ENCODE results near the gene KIAA0319L. TPM values are rescaled to one million over a fixed set of nuclear protein-coding genes. Genes with fewer than 3 reads are reported as not detected.
"Not testable (repeated sequence)": the region's sequence is repeated elsewhere in the genome, so short reads cannot be mapped to it uniquely, and the experiment has no call there.

The KIAA0319L gene
- total and polyA plus RNA-seq, 3 donors from 2014 or later: 55.6 to 90.1 (median 90.1) TPM

GRCh38 chr1:35586808-35587207 lies 29.6 kb upstream of the KIAA0319L start:
- DNase-seq: no peak
- TF ChIP-seq POLR2A (IDR thresholded peaks at IDR 0.05): no peak
- TF ChIP-seq CTCF (IDR thresholded peaks at IDR 0.05): no peak
- Histone ChIP-seq H3K27me3 (no peaks in the 10 kb centered on the region), H3K36me3 (ENCODE audit: low read depth, missing control alignments) (no peaks in the 10 kb centered on the region), H3K4me1 (no peaks in the 10 kb centered on the region), H3K9me3 (no peaks in the 10 kb centered on the region), H3K4me3 (no peak overlapping the region), H3K27ac (no peak overlapping the region)
- intact Hi-C loops (cut with DNase I; ENCODE audit: low total_unique reads): no loop called here
- WGBS, 2 donors: 95 to 98% methylated on average over 7 of the region's 7 CpGs

- H3K9me3 ChIP-seq; H3K27me3 ChIP-seq; H3K4me3 ChIP-seq; H3K27ac ChIP-seq; H3K36me3 ChIP-seq (ENCODE audit: low read depth, missing control alignments); intact Hi-C loops (cut with DNase I; ENCODE audit: low total_unique reads); H3K4me1 ChIP-seq; DNase-seq: not testable (repeated sequence)
- WGBS, 2 donors: 94 to 100% methylated on average over 1 of the region's 1 CpG
Observed at GRCh38 chr1:35585805-35586204, 28.6 kb upstream of the KIAA0319L start.

GRCh38 chr1:35585281-35585680 lies 28.1 kb upstream of the KIAA0319L start:
- no peak overlapping the region for H3K4me3 ChIP-seq

GRCh38 chr1:35581621-35582020 lies 24.4 kb upstream of the KIAA0319L start:
- H3K36me3 ChIP-seq (ENCODE audit: low read depth, missing control alignments); H3K27me3 ChIP-seq; H3K27ac ChIP-seq; H3K9me3 ChIP-seq; H3K4me3 ChIP-seq; H3K4me1 ChIP-seq; DNase-seq; intact Hi-C loops (cut with DNase I; ENCODE audit: low total_unique reads): not testable (repeated sequence)
- 94 to 96% methylated on average over 9 of the region's 9 CpGs for WGBS, 2 donors

More at GRCh38 chr1:35585281-35585680, 28.1 kb upstream of the KIAA0319L start:
- intact Hi-C loops (cut with DNase I; ENCODE audit: low total_unique reads): no loop called here
- 91 to 94% methylated on average over 3 of the region's 3 CpGs for WGBS, 2 donors
- DNase-seq: no peak
- Histone ChIP-seq H3K9me3 (no peaks in the 10 kb centered on the region), H3K27ac (no peak overlapping the region), H3K27me3 (no peaks in the 10 kb centered on the region), H3K4me1 (no peaks in the 10 kb centered on the region), H3K36me3 (ENCODE audit: low read depth, missing control alignments) (no peaks in the 10 kb centered on the region)
- no peak for TF ChIP-seq CTCF (IDR thresholded peaks at IDR 0.05)
- TF ChIP-seq POLR2A (IDR thresholded peaks at IDR 0.05): no peak

GRCh38 chr1:35580949-35581388 lies 23.8 kb upstream of the KIAA0319L start:
- TF ChIP-seq POLR2A (IDR thresholded peaks at IDR 0.05): no peak
- no peak for TF ChIP-seq CTCF (IDR thresholded peaks at IDR 0.05)
- Histone ChIP-seq H3K36me3 (ENCODE audit: low read depth, missing control alignments) (no peaks in the 10 kb centered on the region), H3K9me3 (no peaks in the 10 kb centered on the region), H3K4me3 (no peak overlapping the region), H3K27me3 (no peaks in the 10 kb centered on the region), H3K27ac (no peak overlapping the region), H3K4me1 (no peaks in the 10 kb centered on the region)
- intact Hi-C loops (cut with DNase I; ENCODE audit: low total_unique reads): no loop called here
- WGBS, 2 donors: 55 to 58% methylated on average over 4 of the region's 4 CpGs
- DNase-seq: no peak

Measured in testis (tissue), 3 donors.